ENCODE results near the gene BIRC3.

BIRC3 gene

GRCh38 chr11:102377891-102378290 is 60.6 kb downstream of the BIRC3 start:
- DNase-seq: no peak

GRCh38 chr11:102378818-102379217 is 61.5 kb downstream of the BIRC3 start:
- DNase-seq: no peak

- no peak for DNase-seq
Measured at GRCh38 chr11:102382384-102382783, 65.1 kb downstream of the BIRC3 start.

- DNase-seq: no peak
Measured at GRCh38 chr11:102383839-102384238, 66.6 kb downstream of the BIRC3 start.

GRCh38 chr11:102384419-102385079 is 67.3 kb downstream of the BIRC3 start:
- DNase-seq: no peak

- no peak for DNase-seq
Measured at GRCh38 chr11:102385085-102386007, 68.1 kb downstream of the BIRC3 start.

- no peak for DNase-seq
Measured at GRCh38 chr11:102386136-102386734, 69.0 kb downstream of the BIRC3 start.

- no peak for DNase-seq
Measured at GRCh38 chr11:102387043-102387781, 69.9 kb downstream of the BIRC3 start.
